GM12865 (cell line): ENCODE measurements around the gene RABGAP1L.

Experiments
- DNase-seq: peaks from one replicate; pipeline ENCODE4 v3.0.0; 2010; ENCODE audit warnings: low read depth
- H3K4me3 ChIP-seq: 2 replicates; pipeline ENCODE4 v1.5.1; 2011; ENCODE audit warnings: mild to moderate bottlenecking, low read depth, low read length, control low read depth
- CTCF ChIP-seq: IDR thresholded peaks from 2 replicates; pipeline ENCODE4 v1.5.1; 2011; ENCODE audit warnings: low read length, control low read depth, low read depth, inconsistent platforms; ENCODE audit not compliant: insufficient read depth; ENCODE audit errors: missing control alignments

Gene RABGAP1L

GRCh38 chr1:174159252-174160108 is at the start of gene RABGAP1L:
Gene RABGAP1L, plus strand, starts transcription at chr1:174159520.
- no peak for TF ChIP-seq CTCF
- H3K4me3 ChIP-seq: peak within 1 kb of the TSS; percentile 80
- peak; percentile 98 for DNase-seq

GRCh38 chr1:174110053-174110452 is 49.3 kb upstream of the RABGAP1L start:
- DNase-seq: no peak
- H3K4me3 ChIP-seq: no peak overlapping the region
- no peak for TF ChIP-seq CTCF

GRCh38 chr1:174112489-174113162 is 46.7 kb upstream of the RABGAP1L start:
- TF ChIP-seq CTCF: no peak
- DNase-seq: no peak
- H3K4me3 ChIP-seq: no peak overlapping the region

GRCh38 chr1:174114106-174114505 is 45.2 kb upstream of the RABGAP1L start:
- no peak overlapping the region for H3K4me3 ChIP-seq
- TF ChIP-seq CTCF: no peak
- DNase-seq: no peak

GRCh38 chr1:174114788-174115448 is 44.4 kb upstream of the RABGAP1L start:
- peak; percentile 64 for DNase-seq
- H3K4me3 ChIP-seq: no peak overlapping the region
- peak; percentile 75 for TF ChIP-seq CTCF

- TF ChIP-seq CTCF: no peak
- no peak overlapping the region for H3K4me3 ChIP-seq
- DNase-seq: no peak
Measured at GRCh38 chr1:174116042-174116441, 43.3 kb upstream of the RABGAP1L start.
